DMS53 (cell line): Measurements from ENCODE around the gene NUP62.

Source experiments
- DNase-seq: peaks from one replicate; lab custom pipeline; 2025; lab: John Stamatoyannopoulos, UW

NUP62 gene

GRCh38 chr19:49896863-49897621 is 32.3 kb downstream of the NUP62 start, which contains the start of gene IL4I1:
IL4I1 (minus strand) TSS chr19:49896887; CDS start chr19:49896160, 727 bp downstream.
- peak; percentile 34 for DNase-seq

- DNase-seq = no peak
Measured at GRCh38 chr19:49895566-49896297, 33.6 kb downstream of the NUP62 start.

- no peak for DNase-seq
Measured at GRCh38 chr19:49894879-49895565, 34.3 kb downstream of the NUP62 start.

GRCh38 chr19:49894011-49894664 is 35.2 kb downstream of the NUP62 start:
- DNase-seq = no peak

DNA sequence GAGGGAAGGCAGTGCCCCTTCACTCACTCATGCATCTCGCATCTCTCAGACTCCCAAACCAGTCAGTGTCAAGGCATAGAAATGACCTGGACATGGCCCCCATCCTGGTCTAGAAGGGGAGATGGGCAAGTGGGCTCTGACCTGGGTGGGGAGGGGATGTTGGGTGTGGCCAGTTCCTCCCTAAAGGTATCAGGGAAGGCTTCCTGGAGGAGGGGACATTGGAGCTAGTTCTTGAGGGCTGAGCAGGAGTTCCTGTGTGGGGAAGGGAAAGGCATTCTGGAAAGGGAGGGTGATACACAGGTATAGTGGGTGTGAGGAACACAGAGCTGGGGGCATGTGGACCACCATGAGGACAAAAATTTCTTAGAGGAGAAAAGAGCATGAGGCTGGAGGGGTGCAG is 36.6 kb downstream of the NUP62 start:
- no peak for DNase-seq

- no peak for DNase-seq
Measured at GRCh38 chr19:49891393-49891792, 37.9 kb downstream of the NUP62 start.

GRCh38 chr19:49890349-49891311 is 38.7 kb downstream of the NUP62 start:
- DNase-seq = peak; percentile 91

DNA sequence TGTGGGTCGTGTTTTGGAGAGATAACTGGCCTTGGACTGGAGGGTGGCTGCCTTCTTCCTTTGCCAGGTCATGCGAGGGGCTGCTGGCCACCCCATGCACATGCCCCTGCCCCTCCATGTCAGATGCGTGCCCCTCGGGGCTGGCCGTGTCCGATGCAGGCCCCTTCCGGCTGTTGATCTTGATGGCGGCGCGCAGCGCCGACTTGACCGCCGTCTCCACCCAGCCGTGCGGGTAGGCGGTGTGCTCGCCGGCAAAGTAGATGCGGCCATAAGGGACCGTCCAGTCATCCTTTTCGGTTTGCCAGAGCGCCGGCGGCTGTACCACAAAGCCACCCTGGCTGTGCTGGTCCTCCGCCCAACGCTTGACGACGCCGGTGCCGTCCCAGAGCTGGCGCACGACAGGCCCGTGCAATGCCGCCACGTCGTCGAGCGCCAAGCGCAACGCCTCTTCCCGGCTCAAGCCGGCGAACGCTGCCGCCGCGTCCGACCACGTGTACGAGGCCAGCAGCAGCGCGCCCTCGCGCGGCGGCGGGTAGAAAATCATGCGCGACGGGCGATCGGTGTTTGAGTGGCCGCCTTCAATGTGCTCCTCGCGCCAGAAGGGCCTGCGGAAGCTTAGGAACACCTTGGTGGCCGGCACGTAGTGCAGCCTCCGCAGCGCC is 39.5 kb downstream of the NUP62 start:
- peak; percentile 95 for DNase-seq

GRCh38 chr19:49889038-49889686 is 40.1 kb downstream of the NUP62 start:
- DNase-seq = no peak

DNA sequence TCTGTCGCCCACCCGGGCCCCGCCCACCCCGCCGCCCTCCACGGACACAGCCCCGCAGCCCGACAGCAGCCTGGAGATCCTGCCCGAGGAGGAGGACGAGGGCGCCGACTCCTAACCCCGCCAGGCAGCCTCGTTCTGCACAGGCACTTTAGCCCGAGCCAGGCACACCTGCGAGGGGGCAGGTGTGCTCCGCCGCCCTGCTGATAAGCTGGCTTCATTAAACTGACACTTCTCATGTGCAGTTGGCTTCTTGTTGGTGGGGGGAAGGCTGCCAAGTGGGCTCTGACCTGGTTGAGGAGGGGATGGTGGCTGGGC is 40.8 kb downstream of the NUP62 start:
- peak; percentile 78 for DNase-seq

DNA sequence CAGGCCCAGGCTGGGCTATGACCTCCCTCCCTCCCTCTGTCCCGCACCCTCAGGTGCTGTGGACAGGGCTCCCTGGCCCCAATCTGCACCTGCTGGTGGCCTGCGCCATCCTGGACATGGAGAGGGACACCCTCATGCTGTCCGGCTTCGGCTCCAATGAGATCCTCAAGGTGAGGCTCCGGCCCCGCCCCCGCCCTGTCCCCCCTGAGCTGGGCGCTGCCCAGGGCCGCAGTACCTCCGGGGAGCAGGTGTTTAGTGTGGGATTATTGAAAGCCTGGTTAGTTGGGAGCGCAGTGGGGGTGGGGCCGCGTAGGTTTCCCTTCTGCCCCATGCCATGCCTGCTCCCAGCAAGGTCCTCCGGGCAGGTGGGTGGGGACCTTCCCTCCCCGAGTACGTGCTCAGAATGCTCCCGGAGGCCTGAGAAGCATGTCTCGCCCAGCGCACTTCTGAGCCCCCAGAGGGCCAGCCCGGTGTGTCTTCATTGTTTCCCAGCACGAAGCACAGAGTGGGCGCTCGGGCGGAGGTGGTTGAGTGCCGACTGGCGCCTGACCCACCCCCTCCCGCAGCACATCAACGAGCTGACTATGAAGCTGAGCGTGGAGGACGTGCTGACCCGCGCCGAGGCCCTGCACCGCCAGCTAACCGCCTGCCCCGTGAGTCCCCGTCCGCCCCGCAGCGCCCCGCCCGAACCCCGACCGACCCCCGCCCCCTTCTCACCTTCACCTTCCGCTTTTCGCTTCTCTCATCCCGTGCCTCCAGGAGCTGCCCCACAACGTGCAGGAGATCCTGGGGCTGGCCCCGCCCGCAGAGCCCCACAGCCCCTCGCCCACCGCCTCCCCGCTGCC is 41.4 kb downstream of the NUP62 start:
- peak; percentile 84 for DNase-seq

DNA sequence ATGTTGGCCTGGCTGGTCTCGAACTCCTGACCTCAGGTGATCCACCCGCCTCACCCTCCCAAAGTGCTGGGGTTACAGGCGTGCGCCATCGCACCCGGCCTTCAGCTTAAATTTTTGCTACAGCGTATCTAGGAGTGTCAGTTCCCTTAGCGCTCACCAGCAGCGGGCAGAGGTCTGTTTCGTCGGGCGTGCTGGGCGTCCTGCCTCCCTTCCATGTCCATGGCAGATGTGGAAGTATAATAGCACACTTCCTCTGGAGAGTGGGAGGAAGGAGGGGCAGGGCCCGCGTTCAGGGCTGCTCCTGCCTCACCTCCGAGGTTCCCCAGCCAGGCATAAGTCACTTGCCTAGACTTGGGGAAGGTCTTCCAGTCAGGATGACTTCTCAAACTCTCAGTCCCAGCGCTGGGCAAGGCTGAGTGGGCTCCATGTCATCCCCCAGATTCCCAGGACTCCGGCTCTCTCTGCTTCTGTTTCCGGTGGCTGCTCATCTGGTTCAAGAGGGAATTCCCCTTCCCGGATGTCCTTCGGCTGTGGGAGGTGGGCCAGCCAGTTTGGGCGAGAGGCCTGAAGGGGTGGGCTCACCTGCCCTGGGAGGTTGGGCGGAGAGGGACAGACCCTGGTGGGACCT is 42.2 kb downstream of the NUP62 start:
- peak; percentile 84 for DNase-seq

DNA sequence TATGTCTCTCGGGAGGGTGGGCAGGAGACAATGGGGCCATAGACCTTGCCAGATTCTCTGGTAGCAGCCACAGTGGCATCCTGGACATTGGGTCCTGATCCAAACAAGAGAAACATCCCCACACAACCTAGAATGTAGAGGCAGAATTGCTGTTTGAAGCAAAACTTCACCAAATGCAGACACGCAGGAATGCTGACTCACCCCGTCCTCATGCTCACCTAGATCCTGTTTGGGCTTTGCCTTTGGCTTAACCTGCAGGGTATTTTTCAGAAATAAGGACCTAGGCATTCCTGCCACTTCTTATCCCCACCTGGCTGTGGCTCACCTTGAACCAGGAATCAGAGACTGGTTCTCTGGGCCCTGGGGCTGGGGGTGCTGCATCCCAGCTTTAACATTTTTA is 44.5 kb downstream of the NUP62 start:
- peak; percentile 24 for DNase-seq

- no peak for DNase-seq
Measured at GRCh38 chr19:49884109-49884508, 45.2 kb downstream of the NUP62 start.

- no peak for DNase-seq
Measured at GRCh38 chr19:49883094-49883493, 46.2 kb downstream of the NUP62 start.

- DNase-seq = no peak
Measured at GRCh38 chr19:49882643-49883042, 46.7 kb downstream of the NUP62 start.

DNA sequence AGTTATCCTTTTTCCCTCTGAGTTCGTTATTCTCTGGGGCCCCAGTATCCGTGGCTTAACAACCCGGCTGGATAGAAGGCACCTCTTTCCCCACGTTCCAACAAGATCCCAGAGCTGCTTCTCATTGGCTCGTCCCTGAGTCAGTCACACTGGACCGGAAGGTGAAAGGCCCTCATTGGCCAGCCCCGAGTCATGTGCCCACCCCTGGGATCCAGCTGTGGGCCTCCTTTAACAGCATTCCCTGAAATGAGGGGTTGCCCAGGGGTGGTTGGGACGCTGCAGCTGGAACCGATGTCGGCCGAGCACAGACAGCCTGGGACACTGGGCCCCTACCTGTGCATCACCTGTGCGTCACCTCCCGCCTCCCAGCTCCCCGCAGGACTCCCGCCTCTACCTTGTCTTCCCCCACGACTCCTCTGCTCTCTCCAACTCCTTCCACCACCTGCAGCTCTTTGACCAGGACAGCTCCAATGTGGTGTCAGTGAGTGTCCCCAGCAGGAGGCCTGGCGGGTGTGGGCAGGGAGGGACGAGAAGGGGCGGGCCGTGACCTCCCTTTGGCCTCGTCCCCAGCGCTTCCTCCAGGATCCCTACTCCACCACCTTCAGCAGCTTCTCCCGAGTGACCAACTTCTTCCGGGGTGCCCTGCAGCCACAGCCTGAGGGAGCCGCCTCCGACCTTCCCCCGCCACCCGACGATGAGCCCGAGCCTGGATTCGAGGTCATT is 47.5 kb downstream of the NUP62 start:
- DNase-seq = peak; percentile 41

- no peak for DNase-seq
Measured at GRCh38 chr19:49881186-49881585, 48.1 kb downstream of the NUP62 start.
